Pancreas (tissue), 10 donors: ENCODE data around the gene AKAP10. TPM values are rescaled to one million over a fixed set of nuclear protein-coding genes. Genes with fewer than 3 reads are reported as not detected.

Source experiments
- ATAC-seq, 4 donors: fragments of 200-7000 bp; cut with Tn5 transposase; one replicate each; pipeline versions ENCODE4 v1.8.0 to v1.9.1; 2020; ENCODE audit warnings: mild to moderate bottlenecking in 4 of 4, moderate library complexity in 4 of 4
- DNase-seq, 6 donors: peaks; one replicate each; pipeline ENCODE4 v3.0.0-alpha.2; 2020
- FAIRE-seq: peaks from 2 replicates; lab custom pipeline; 2012; peaks lifted over from hg19 to GRCh38; lab: Jason Lieb, UNC
- H3K27ac ChIP-seq, 4 donors: fragments of 200-600 bp; sonication (generic); 1 replicate in 3 of 4; 2 replicates in 1 of 4; pipeline versions ENCODE4 v1.5.0 to v1.8.0; 2020
- H3K27me3 ChIP-seq, 4 donors: fragments of 200-600 bp; one replicate each; pipeline ENCODE4 v1.8.0; 2021
- H3K36me3 ChIP-seq, 3 donors: fragments of 200-600 bp; sonication (generic) in 1 of 3; one replicate each; pipeline versions ENCODE4 v1.5.0 to v1.8.0; 2020 to 2021
- H3K4me1 ChIP-seq, 3 donors: fragments of 200-600 bp; one replicate each; pipeline ENCODE4 v1.8.0; 2021
- H3K4me3 ChIP-seq, 4 donors: fragments of 200-600 bp; sonication (generic) in 2 of 4; one replicate each; pipeline versions ENCODE4 v1.5.0 to v1.8.0; 2020 to 2021
- H3K9me3 ChIP-seq, 4 donors: fragments of 200-600 bp; one replicate each; pipeline ENCODE4 v1.8.0; 2021
- WGBS, 2 donors: extraction: QIAGEN DNeasy Blood & Tissue Kit; methylation state at CpG; one replicate each; pipeline ENCODE4 v1.1.7; 2013; 5-methylcytosine and 5-hydroxymethylcytosine counted together
- intact Hi-C, 3 donors: fragments of 100-400 bp; cut with DNase I; formaldehyde crosslinking; loops; one replicate each; pipeline versions ENCODE4 v1.11.1 to v1.14.2; 2022
- polyA plus RNA-seq, 2 donors: library from polyadenylated mRNA; stranded (reverse); fragments of 200-250 nt; gene quantifications; one replicate each; pipeline ENCODE4 v1.2.3, GENCODE V29; 2013
- total RNA-seq, 6 donors: library from RNA; stranded (reverse); fragmentation: NEBNext Ultra II Directional in 4 of 6; extraction: Animal tissue kit (Norgen Biotek cat#: 25700) in 4 of 6; gene quantifications; one replicate each; pipeline versions ENCODE4 v1.2.1 to v1.2.4, GENCODE V29; 2021 to 2023
- TF ChIP-seq, protein P1 (sequence below), 4 donors: fragments of 200-600 bp; sonication (generic) in 3 of 4; IDR thresholded peaks; one replicate each; pipeline versions ENCODE4 v1.5.0 to v1.8.0; 2021; ENCODE audit warnings: antibody characterized with exemption in 4 of 4
- donor health status: healthy with polysubstance abuse.
- donor health status: DM: no; HTN: no; CAD: no; lungs with moderate emphysema.
- donor health status: DM: no; HTN: no; CAD: no.
- donor health status: control.
- donor health status: control.
- donor health status: Bipolar disorder and iron deficiency.
- donor health status: DM: yes; HTN: yes; CAD: no.
- donor health status: DM: no; HTN: no; CAD: no.
- donor health status: DM: no; HTN: no; CAD: no.
- donor health status: DM: yes; HTN: yes; CAD: no.

Gene AKAP10
- total and polyA plus RNA-seq, 8 donors = 4.0 to 25.5 (median 11.8) TPM

- FAIRE-seq (peak; percentile 80), DNase-seq (no peak), ATAC-seq (peak in 3 of 4 donors; percentile 53 to 60 (median 56))
- peaks cover 0 to 19% (median 0%) of the 10 kb centered on the region in 3 donors for H3K4me1 ChIP-seq
- intact Hi-C loops = no loop called here
- TF ChIP-seq, protein P1, sequence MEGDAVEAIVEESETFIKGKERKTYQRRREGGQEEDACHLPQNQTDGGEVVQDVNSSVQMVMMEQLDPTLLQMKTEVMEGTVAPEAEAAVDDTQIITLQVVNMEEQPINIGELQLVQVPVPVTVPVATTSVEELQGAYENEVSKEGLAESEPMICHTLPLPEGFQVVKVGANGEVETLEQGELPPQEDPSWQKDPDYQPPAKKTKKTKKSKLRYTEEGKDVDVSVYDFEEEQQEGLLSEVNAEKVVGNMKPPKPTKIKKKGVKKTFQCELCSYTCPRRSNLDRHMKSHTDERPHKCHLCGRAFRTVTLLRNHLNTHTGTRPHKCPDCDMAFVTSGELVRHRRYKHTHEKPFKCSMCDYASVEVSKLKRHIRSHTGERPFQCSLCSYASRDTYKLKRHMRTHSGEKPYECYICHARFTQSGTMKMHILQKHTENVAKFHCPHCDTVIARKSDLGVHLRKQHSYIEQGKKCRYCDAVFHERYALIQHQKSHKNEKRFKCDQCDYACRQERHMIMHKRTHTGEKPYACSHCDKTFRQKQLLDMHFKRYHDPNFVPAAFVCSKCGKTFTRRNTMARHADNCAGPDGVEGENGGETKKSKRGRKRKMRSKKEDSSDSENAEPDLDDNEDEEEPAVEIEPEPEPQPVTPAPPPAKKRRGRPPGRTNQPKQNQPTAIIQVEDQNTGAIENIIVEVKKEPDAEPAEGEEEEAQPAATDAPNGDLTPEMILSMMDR (IDR thresholded peaks at IDR 0.05) = no peak
- no peaks in the 10 kb centered on the region for H3K27me3 ChIP-seq
- WGBS, 2 donors = 50 to 55% methylated on average over 4 of the region's 4 CpGs
- no peak overlapping the region for H3K4me3 ChIP-seq
- no peak overlapping the region for H3K27ac ChIP-seq
- no peaks in the 10 kb centered on the region for H3K9me3 ChIP-seq
- H3K36me3 ChIP-seq = peaks cover 0 to 6% (median 0%) of the 10 kb centered on the region in 3 donors
Measured at GRCh38 chr17:19940722-19941464, 36.7 kb downstream of the AKAP10 start.

DNA sequence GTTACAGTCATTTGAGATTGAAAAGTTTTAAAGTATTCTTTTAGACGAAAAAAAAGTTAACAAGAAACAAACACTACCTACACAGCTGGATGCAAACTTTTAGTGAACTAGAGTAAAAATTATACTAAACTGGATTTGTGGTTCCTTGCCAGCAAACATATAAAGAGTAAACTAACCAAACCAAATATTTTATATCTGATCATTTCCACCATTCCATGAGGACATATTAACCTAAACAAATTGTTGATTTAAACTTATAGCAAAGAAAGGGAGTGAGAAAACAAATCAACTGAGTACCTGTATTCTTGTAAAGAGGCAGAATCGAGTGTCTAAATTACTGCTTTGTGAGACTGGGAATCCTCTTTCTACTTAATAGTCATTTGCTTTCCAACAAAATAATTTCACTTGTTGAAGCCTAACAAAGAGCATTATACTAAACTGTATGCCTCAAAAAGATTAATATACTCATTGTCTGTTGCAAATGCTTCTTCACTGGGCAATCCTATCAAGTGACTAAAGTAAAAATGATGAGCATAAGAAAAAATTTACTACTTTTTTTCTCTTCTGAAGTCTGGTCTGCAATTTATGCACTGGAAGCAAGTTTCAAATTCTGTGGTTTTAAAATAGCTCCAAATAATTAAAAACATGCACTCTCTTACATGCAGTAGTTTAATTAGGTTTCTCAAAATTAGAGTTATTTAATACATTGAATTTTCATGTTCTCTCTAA is 37.5 kb downstream of the AKAP10 start:
- H3K27ac ChIP-seq = no peak overlapping the region
- no peaks in the 10 kb centered on the region for H3K27me3 ChIP-seq
- H3K4me3 ChIP-seq = no peak overlapping the region
- FAIRE-seq (no peak), DNase-seq (no peak), ATAC-seq (no peak)
- TF ChIP-seq, protein P1 (IDR thresholded peaks at IDR 0.05) = no peak
- intact Hi-C loops = no loop called here
- H3K36me3 ChIP-seq = peaks cover 1 to 11% (median 5%) of the 10 kb centered on the region in 3 donors
- H3K9me3 ChIP-seq = no peaks in the 10 kb centered on the region
- WGBS, 2 donors = 86 to 93% methylated on average over 2 of the region's 2 CpGs
- peaks cover 0 to 19% (median 0%) of the 10 kb centered on the region in 3 donors for H3K4me1 ChIP-seq

GRCh38 chr17:19938736-19939135 is 38.9 kb downstream of the AKAP10 start:
- intact Hi-C loops = no loop called here
- Histone ChIP-seq H3K27ac (no peak overlapping the region), H3K36me3 (peaks cover 5 to 21% (median 8%) of the 10 kb centered on the region in 3 donors), H3K27me3 (no peaks in the 10 kb centered on the region), H3K4me1 (peaks cover 0 to 19% (median 0%) of the 10 kb centered on the region in 3 donors), H3K4me3 (no peak overlapping the region), H3K9me3 (no peaks in the 10 kb centered on the region)
- WGBS, 2 donors = 98 to 99% methylated on average over 10 of the region's 10 CpGs
- ATAC-seq (no peak), DNase-seq (no peak), FAIRE-seq (no peak)
- TF ChIP-seq, protein P1 (IDR thresholded peaks at IDR 0.05) = no peak

DNA sequence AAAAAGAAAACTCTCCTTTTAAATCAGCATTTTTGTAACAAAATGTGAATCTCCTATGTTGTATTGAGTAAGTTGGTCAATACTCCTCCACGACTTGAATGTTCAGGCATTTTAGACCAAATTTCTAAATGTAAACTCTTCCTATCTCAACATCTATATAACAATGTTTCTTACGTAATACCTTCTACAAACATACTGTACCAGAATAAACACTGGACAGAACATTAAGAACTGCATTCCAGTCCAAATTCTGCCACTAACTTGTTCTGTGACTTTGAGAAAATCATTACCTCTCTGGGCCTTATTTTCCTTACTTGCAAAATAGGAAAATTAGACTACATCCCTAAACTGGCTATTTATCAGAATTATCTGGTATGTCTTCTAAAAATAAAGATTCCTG is 40.1 kb downstream of the AKAP10 start:
- no peak overlapping the region for H3K4me3 ChIP-seq
- no peaks in the 10 kb centered on the region for H3K27me3 ChIP-seq
- 35 to 44% methylated on average over 2 of the region's 2 CpGs for WGBS, 2 donors
- intact Hi-C loops = no loop called here
- H3K27ac ChIP-seq = no peak overlapping the region
- no peaks in the 10 kb centered on the region for H3K9me3 ChIP-seq
- FAIRE-seq = no peak
- peaks cover 5 to 21% (median 10%) of the 10 kb centered on the region in 3 donors for H3K36me3 ChIP-seq
- DNase-seq = no peak
- TF ChIP-seq, protein P1 (IDR thresholded peaks at IDR 0.05) = no peak
- peaks cover 0 to 19% (median 0%) of the 10 kb centered on the region in 3 donors for H3K4me1 ChIP-seq
- ATAC-seq = peak in 3 of 4 donors; percentile 43 to 80 (median 76)
